Activated CD4-positive, alpha-beta T cell treated with anti-CD3 and anti-CD28 coated beads, Interleukin-2, amount 50 U/mL, for 16 hours (primary cell): Measurements from ENCODE around the gene ITGA4.

Experiments
- DNase-seq: peaks from one replicate; pipeline ENCODE4 v3.0.0-alpha.2; 2020

ITGA4 gene

GRCh38 chr2:181459621-181460021 lies 2.4 kb downstream of the ITGA4 start:
- no peak for DNase-seq

- no peak for DNase-seq
Observed at GRCh38 chr2:181461056-181461997, 4.1 kb downstream of the ITGA4 start.

GRCh38 chr2:181462033-181462432 lies 4.8 kb downstream of the ITGA4 start:
- peak; percentile 33 for DNase-seq

- no peak for DNase-seq
Observed at GRCh38 chr2:181463588-181463987, 6.4 kb downstream of the ITGA4 start.

GRCh38 chr2:181464966-181465365 lies 7.8 kb downstream of the ITGA4 start:
- no peak for DNase-seq

- DNase-seq = no peak
Observed at GRCh38 chr2:181465676-181466375, 8.6 kb downstream of the ITGA4 start.

- peak; percentile 72 for DNase-seq
Observed at GRCh38 chr2:181466661-181467576, 9.7 kb downstream of the ITGA4 start.

GRCh38 chr2:181467966-181468707 lies 11.0 kb downstream of the ITGA4 start:
- no peak for DNase-seq

- no peak for DNase-seq
Observed at GRCh38 chr2:181468811-181469210, 11.6 kb downstream of the ITGA4 start.

- no peak for DNase-seq
Observed at GRCh38 chr2:181471226-181471625, 14.0 kb downstream of the ITGA4 start.

- no peak for DNase-seq
Observed at GRCh38 chr2:181471783-181472182, 14.6 kb downstream of the ITGA4 start.

GRCh38 chr2:181472990-181473389 lies 15.8 kb downstream of the ITGA4 start:
- DNase-seq = no peak

GRCh38 chr2:181474222-181474881 lies 17.2 kb downstream of the ITGA4 start:
- no peak for DNase-seq

- no peak for DNase-seq
Observed at GRCh38 chr2:181483211-181483610, 26.0 kb downstream of the ITGA4 start.

GRCh38 chr2:181483876-181484275 lies 26.7 kb downstream of the ITGA4 start:
- DNase-seq = no peak

GRCh38 chr2:181484851-181485637 lies 27.9 kb downstream of the ITGA4 start:
- DNase-seq = no peak

GRCh38 chr2:181485638-181485946 lies 28.4 kb downstream of the ITGA4 start:
- DNase-seq = no peak

GRCh38 chr2:181499231-181499630 lies 42.0 kb downstream of the ITGA4 start:
- DNase-seq = no peak

- no peak for DNase-seq
Observed at GRCh38 chr2:181500201-181500600, 43.0 kb downstream of the ITGA4 start.

- DNase-seq = no peak
Observed at GRCh38 chr2:181515719-181516118, 58.5 kb downstream of the ITGA4 start.

GRCh38 chr2:181516992-181517391 lies 59.8 kb downstream of the ITGA4 start:
- DNase-seq = no peak
